ENCODE data around the gene FARS2. TPM values are rescaled to one million over a fixed set of nuclear protein-coding genes. Genes with fewer than 3 reads are reported as not detected.

Gene FARS2
- total RNA-seq (2022; extraction: Qiagen RNA extraction), result 10.3 to 11.5 TPM (median 11.1 TPM) in 5 replicates

DNA sequence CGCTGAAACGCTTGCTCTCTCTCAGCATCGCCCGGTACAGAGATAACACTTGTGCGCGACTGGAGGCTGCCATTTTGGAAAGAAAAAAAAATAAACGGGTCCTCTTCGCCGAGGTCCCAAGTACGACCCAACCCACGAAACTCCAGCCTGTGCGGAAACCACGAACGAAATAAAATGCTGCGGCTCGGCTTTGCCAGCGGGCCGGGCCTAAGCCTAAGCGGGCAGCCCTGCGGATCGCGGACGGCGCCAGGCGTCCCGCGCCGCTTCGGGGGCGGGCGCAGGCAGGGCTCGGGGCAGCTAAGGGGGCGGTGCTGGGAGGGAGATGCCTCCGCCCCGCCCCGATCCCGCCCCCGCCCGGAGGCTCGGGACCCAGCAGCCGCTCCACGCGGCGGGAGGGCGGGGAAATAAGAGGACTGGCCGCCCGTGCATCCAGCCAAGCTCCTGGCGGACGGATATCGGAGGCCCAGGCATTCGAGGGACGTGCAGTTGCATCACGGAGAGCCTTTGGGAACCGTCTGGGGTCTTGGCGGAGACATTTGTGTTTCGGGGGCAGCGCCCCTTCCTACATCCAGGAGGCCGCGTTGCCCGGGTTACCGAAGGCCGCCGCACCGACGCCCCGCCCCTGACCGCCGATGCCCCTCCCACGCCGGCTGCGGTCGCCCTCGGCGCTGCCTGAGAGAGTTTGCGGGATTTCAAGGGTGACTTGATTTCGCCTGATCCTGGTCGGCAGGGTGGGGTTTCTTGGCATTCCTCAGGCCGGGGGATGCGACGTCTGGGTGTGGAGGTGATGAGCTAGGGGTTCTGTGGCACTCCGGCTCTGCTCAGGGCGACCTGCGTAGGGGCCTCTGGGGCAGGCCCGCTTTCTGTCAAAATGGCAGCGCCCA, at the start of gene FARS2, which contains the start of gene LYRM4:
TSS of gene FARS2 (plus strand) at position 853 of the 884 bp plus-strand sequence.
TSS of gene LYRM4 (minus strand) at position 290 of the 884 bp plus-strand sequence. CDS start at position 73, 217 bp downstream.

Other genes with a start within 250 kb of the FARS2 start
- 1.1 to 2.0 TPM (median 1.4 TPM) in 5 replicates for gene PPP1R3G, start 176.2 kb upstream of the FARS2 start, total RNA-seq (2022; extraction: Qiagen RNA extraction)
- 25.7 to 36.4 TPM (median 33.0 TPM) in 5 replicates for gene LYRM4, start 563 bp upstream of the FARS2 start, total RNA-seq (2022; extraction: Qiagen RNA extraction)

Data from A549 treated with CORT108297 at 1 μM for 4 hours (cell line).